RKO (cell line): ENCODE results near the gene GNLY.

Source experiments
- DNase-seq: peaks from one replicate; pipeline ENCODE4 v3.0.0-alpha.2; 2016; ENCODE audit warnings: low spot score

Gene GNLY

GRCh38 chr2:85728883-85729824 is 35.0 kb downstream of the GNLY start:
- peak; percentile 72 for DNase-seq

GRCh38 chr2:85729825-85730510 is 35.8 kb downstream of the GNLY start:
- no peak for DNase-seq

DNA sequence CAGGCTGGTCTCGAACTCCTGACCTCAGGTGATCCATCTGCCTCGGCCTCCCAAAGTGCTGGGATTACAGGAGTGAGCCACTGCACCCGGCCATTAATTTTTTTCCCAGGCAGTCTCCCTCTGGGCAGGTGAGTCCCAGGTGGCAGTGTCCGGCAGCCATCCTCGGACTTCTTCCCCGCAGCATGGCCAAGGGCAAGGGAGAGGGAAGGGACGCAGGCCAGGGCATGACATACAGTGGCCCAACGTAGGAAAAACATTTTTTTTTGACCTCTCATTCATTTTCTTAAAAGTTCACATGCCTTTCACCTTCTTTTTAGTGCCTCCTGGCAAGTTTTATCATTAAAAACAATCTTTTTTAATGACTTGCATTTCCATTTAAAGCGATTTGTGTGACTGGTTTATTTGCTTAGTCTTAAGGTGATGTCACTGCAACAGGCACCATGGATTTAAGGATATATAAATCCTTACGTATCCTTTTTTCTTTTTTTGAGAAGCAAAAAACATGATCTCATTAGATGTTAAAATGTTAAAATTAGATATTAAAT is 36.6 kb downstream of the GNLY start:
- no peak for DNase-seq

DNA sequence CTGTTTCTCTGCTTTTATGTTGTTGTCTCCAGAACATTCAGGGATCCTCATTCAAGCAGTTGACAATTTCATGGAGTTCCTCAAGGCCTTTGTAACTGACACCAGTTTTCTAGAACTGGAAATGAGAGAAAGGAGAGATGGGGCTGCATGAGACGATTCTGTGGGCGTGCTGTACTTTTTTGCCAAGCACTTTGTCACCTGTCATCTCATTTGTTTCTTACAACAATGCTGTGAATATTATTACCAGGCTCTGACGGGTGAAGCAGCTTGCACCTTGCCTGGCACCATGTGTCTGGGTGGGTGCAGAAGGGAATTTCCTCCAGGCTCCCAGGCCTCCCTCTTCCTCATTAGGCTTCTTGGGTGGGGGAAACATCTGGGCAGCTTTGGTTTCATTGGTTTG is 37.4 kb downstream of the GNLY start:
- no peak for DNase-seq

DNA sequence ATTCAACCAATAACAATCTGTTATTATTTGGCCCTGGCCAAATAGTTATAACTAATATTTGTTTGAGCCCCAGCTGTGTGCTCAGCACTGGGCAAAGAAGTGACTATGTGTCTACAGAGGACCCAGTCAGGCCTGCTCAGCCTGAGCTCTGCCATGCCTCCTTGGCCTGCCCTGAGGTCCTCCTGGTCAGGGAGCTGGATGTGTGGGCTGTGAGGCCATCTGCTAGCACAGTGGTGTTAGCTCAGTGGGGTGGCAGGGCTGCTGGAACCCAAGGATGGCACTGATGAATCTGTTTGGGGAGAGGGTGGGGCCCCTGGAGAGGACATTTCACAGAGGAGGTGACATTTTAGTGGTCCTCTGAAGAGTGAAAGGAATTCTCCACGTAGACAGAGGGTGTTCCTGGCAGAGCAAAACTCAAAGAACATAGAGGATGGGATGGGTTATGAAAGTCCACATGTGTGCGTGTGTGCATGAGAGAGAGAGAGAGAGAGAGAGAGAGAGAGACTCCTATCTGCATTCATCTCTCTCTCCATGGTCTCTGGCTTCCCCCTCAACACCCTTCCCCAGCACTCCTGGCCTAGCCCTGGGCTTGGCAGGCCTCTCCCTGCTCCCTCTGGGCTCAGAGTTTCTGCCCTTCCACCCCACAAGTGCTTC is 38.4 kb downstream of the GNLY start:
- DNase-seq = no peak

DNA sequence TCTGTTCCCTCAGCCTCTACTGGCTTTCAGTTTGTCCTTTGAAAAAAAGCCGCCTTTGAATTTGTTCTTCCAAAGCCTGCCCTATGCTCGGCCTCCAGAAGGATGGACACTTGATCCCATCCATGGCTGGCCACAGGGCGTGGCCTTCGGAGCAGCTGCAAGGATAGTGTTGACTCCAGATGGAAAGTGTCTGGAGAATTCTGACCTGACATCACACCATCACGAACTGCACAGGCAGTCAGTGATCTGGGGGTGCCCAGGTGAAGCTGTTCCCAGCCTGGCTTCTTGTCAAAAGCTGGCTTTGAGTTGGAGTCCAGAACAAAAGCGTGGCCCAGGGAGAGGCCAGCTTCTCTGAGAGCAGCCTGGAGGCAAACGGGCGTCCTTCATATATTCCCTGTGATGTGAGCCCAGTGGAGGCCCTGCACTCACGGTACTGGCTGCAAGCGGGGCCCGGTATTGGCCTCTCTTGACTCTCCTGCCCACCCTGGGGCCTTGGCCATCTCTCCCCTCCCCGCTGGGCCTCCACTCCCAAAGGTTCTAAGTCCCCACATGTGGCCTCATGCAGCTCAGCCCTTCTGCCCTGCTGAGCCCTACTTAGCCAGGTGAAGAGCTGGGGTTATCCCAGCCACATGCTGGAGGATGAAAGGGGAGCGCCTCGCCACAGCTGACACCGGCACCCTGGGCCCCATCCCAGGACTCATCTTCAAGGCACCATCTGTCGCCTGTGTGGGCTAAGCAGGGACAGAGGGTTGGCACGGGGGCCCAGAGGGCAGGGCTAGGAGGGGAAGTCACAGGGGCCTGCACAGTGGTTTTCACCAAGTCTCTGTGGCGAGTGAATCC is 39.2 kb downstream of the GNLY start:
- no peak for DNase-seq

DNA sequence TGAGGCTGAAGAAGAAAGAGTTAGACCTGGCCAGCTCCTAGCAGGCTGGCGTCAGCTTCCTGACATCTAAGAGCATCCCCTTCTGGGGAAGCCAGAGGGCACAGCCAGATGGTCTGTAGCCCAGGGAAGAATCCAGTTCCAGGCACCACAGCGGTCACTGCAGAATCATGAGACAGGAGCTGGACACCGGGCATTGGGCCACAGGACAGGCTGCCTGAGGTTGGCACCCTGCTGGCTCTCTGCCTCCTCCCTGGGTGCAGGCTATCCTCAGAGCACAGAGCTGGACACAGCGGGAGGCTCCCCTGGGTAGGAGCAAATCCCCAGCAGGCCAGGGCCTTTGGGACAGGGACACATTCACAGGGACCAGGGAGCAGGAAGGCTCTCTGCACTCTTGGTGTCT is 39.9 kb downstream of the GNLY start:
- DNase-seq = no peak

GRCh38 chr2:85734942-85735608 is 40.9 kb downstream of the GNLY start:
- DNase-seq = no peak

DNA sequence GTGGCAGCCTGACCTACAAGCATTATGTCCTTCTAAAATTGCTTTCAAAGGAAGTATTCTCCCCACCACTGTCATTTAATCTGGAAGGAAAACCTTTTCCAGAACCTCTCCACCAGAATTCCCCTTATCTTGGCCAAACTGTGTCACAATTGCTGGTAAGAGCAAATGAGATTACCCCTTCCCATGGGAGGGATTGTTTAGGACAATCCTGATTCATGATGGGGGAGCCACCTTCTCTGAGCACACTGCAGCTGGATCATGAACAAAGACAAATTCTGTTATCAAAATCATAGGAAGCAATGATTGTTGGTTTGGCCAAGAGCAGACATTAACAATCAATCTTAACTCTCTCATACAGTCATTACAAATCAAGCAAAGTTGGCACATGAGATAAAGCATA is 41.5 kb downstream of the GNLY start:
- DNase-seq = no peak

DNA sequence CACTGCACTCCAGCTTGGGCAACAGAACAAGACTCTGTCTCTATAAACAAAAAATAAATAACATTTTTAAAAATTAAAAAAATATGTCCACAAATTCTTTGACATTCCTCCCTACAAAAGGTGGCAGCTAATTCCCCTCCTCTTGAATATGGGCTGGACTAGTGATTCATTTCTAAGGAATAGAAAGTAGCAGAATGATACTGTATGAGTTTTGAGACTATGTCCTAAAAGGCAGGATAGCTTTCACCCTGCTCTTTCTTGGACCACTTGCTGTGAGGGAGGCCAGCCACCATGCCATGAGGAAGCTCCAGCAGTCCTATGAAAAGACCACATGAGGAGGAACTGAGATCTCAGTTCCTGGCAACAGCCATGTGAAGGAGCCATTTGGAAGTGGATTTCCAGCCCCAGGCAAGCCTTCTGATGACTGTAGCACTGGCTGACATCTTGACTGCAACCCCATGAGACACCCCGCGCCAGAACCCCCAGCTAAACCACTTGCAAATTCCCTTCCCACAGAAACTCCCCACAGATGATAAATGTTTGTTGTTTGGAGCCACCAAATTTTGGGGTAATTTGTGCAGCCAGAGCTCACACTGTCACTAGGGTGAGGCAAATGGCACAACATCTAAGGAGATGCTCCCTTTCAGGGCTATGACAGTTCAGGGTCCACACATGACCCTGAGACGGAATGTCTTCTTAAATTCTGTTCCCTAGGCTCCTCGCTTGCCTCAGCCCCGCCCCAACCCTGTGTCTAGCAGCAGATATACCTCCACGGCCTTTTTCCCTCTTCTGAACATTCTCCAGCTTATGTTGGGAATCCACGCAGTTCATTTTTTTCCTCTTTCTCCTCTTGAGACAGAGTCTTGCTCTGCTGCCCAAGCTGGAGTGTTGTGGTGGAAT is 42.5 kb downstream of the GNLY start:
- DNase-seq = no peak

- peak; percentile 57 for DNase-seq
Measured at GRCh38 chr2:85737481-85737880, 43.3 kb downstream of the GNLY start.

DNA sequence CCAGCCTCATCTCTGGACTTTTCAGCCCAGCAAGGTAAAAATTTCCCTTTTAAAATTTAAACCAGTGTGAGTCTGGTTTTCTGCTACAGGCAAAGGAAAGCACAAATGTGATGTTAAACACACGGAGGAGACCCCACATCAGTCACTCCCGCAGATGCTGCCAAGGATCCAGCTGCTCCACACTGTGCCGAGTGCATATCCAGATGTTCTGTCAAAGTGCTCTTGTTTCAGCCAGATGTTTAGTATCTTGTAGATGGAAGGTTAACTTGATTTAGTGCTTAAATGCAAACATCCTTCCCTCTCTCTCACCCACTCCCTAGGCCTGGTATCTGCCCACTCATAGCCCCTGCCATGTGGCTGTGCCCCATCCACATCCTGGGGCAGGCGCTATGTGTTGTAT is 43.8 kb downstream of the GNLY start:
- DNase-seq = no peak

GRCh38 chr2:85740193-85740592 is 46.0 kb downstream of the GNLY start:
- no peak for DNase-seq

GRCh38 chr2:85741211-85741832 is 47.2 kb downstream of the GNLY start:
- DNase-seq = no peak

- no peak for DNase-seq
Measured at GRCh38 chr2:85741833-85742455, 47.8 kb downstream of the GNLY start.

GRCh38 chr2:85743304-85743978 is 49.3 kb downstream of the GNLY start:
- no peak for DNase-seq

DNA sequence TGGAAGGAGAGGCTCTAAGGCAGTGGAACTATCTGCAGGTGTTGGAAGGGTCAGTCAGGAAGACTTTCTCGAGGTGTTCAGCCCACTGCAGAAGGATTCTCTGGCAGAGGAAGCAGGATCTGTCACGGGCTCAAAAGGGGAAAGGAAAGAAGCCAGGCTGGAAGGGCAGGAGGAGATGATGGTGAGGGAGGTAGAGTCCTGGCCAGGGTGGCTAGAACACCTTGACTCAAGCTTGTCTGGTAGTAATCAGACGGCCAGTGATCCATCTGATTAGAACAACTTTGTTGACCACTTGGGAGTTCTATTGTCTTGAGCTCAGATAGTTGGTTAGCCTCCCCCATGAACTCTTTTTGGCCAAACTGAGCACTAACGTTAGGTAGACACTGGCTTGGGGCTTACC is 49.9 kb downstream of the GNLY start:
- no peak for DNase-seq
